UCSD-AML1 (cell line): ENCODE measurements around the gene CNTNAP4.
A peak's percentile ranks its signal among the peaks of the same experiment; 100 is the strongest.

Experiments
- DNase-seq: peaks from one replicate; lab custom pipeline; 2025; ENCODE audit not compliant: unreplicated experiment; lab: John Stamatoyannopoulos, UW

Gene CNTNAP4

GRCh38 chr16:76576526-76576925 lies 299.3 kb downstream of the CNTNAP4 start:
- no peak for DNase-seq

GRCh38 chr16:76577003-76577402 lies 299.8 kb downstream of the CNTNAP4 start:
- DNase-seq: peak; percentile 11

- no peak for DNase-seq
These were observed 302.2 kb downstream of the CNTNAP4 start for GRCh38 chr16:76579277-76579922.

- no peak for DNase-seq
These were observed 306.3 kb downstream of the CNTNAP4 start for GRCh38 chr16:76583466-76583865.

GRCh38 chr16:76583945-76584344 lies 306.7 kb downstream of the CNTNAP4 start:
- DNase-seq: no peak

- DNase-seq: no peak
These were observed 321.3 kb downstream of the CNTNAP4 start for GRCh38 chr16:76598498-76598897.

GRCh38 chr16:76607317-76607716 lies 330.1 kb downstream of the CNTNAP4 start:
- DNase-seq: no peak
